Brain microvascular endothelial cell (primary cell): ENCODE measurements around the gene EXOC2.

Experiments
- DNase-seq: peaks from one replicate; pipeline ENCODE4 v3.0.0-alpha.2; 2020
- H3K27ac ChIP-seq: fragments of 250-450 bp; sonication (Bioruptor Pico); 2 replicates; pipeline ENCODE4 v1.5.1; 2020; ENCODE audit warnings: mild to moderate bottlenecking, moderate library complexity
- H3K27me3 ChIP-seq: fragments of 250-450 bp; sonication (Bioruptor Pico); replicated peaks from 2 replicates; pipeline ENCODE4 v1.5.1; 2020; ENCODE audit warnings: mild to moderate bottlenecking
- H3K36me3 ChIP-seq: fragments of 250-450 bp; sonication (Bioruptor Pico); replicated peaks from 2 replicates; pipeline ENCODE4 v1.5.1; 2020; ENCODE audit warnings: mild to moderate bottlenecking
- H3K4me3 ChIP-seq: 2 replicates; pipeline ENCODE4 v1.5.1; 2011; ENCODE audit warnings: low read depth, mild to moderate bottlenecking, control low read depth, low read length, moderate library complexity
- in situ Hi-C: cut with HindIII; loops from 2 replicates; pipeline ENCODE4 v1.10.0; 2017; ENCODE audit warnings: low sequenced_read_pairs, low pct_ligation_motif_present
- TF ChIP-seq, protein P1 (sequence below): IDR thresholded peaks from 2 replicates; pipeline ENCODE4 v1.5.1; 2011; ENCODE audit warnings: low read depth, mild to moderate bottlenecking, moderate library complexity, low read length, control low read depth, inconsistent platforms; ENCODE audit errors: missing control alignments

Gene EXOC2

DNA sequence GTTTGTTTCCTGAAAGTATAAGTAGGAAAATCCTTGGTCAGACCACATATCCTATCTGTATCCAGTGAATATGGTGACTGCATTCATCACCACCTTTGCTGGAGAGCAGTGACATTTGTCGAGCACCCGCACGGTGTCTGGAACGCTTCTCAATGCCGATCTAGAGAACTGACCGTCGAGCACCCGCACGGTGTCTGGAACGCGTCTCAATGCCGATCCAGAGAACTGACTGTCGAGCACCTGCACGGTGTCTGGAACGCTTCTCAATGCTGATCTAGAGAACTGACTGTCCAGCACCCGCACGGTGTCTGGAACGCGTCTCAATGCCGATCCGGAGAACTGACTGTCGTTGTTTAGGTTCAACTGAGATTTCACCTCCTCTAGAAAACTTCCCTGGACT lies 103.8 kb downstream of the EXOC2 start:
- DNase-seq = no peak
- no peaks in the 10 kb centered on the region for H3K27me3 ChIP-seq
- TF ChIP-seq, protein P1, sequence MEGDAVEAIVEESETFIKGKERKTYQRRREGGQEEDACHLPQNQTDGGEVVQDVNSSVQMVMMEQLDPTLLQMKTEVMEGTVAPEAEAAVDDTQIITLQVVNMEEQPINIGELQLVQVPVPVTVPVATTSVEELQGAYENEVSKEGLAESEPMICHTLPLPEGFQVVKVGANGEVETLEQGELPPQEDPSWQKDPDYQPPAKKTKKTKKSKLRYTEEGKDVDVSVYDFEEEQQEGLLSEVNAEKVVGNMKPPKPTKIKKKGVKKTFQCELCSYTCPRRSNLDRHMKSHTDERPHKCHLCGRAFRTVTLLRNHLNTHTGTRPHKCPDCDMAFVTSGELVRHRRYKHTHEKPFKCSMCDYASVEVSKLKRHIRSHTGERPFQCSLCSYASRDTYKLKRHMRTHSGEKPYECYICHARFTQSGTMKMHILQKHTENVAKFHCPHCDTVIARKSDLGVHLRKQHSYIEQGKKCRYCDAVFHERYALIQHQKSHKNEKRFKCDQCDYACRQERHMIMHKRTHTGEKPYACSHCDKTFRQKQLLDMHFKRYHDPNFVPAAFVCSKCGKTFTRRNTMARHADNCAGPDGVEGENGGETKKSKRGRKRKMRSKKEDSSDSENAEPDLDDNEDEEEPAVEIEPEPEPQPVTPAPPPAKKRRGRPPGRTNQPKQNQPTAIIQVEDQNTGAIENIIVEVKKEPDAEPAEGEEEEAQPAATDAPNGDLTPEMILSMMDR = no peak
- in situ Hi-C loops = no loop called here
- H3K4me3 ChIP-seq = no peak overlapping the region
- no peak overlapping the region for H3K27ac ChIP-seq
- peaks cover 16% of the 10 kb centered on the region for H3K36me3 ChIP-seq

DNA sequence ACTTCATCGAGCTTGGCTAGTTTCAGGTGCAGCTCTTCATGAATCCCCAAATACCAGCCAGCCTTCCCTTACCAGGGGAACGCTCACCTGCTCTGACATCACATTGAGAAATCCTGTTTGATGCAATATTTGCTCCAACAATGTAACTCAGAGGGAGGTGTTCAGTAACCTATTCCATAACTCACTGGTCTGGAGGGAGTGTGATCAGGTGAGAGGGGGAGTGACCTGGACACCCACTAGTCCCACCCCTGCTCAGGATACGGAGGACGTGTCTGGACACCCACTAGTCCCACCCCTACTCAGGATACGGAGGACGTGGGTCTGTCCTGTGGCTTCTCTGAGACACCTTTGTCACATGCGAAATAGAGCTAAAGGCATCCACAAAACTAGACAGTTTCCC lies 106.4 kb downstream of the EXOC2 start:
- Histone ChIP-seq H3K36me3 (peaks cover 9% of the 10 kb centered on the region), H3K27me3 (no peaks in the 10 kb centered on the region), H3K4me3 (no peak overlapping the region), H3K27ac (no peak overlapping the region)
- TF ChIP-seq, protein P1 = no peak
- DNase-seq = no peak
- in situ Hi-C loops = no loop called here

GRCh38 chr6:583635-584034 lies 109.3 kb downstream of the EXOC2 start:
- no peak for DNase-seq
- no peaks in the 10 kb centered on the region for H3K36me3 ChIP-seq
- in situ Hi-C loops = no loop called here
- TF ChIP-seq, protein P1 = no peak
- no peak overlapping the region for H3K4me3 ChIP-seq
- H3K27me3 ChIP-seq = no peaks in the 10 kb centered on the region
- no peak overlapping the region for H3K27ac ChIP-seq

- Histone ChIP-seq H3K27me3 (no peaks in the 10 kb centered on the region), H3K4me3 (no peak overlapping the region), H3K27ac (no peak overlapping the region), H3K36me3 (no peaks in the 10 kb centered on the region)
- in situ Hi-C loops = no loop called here
- TF ChIP-seq, protein P1 = no peak
- DNase-seq = no peak
These were observed 109.8 kb downstream of the EXOC2 start for GRCh38 chr6:583116-583515.

DNA sequence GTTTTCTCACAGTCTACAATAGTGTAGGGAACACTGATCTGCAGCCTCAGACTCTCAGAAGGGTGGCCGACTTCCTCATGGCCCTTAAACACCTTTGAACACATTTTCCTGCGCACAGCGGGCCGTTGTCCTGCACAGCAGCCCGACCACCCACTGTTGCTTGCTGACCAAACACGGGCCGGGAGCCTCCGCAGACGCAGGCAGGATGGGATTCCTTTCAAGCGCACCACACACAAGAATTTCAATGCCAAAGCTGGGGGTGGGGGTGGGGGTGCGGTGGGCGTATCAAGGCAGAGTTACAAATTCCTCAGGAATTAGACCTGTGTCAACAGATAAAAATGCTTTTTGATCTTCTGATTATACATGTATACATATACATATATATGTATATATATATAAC lies 110.6 kb downstream of the EXOC2 start:
- Histone ChIP-seq H3K27me3 (no peaks in the 10 kb centered on the region), H3K27ac (no peak overlapping the region), H3K4me3 (no peak overlapping the region), H3K36me3 (no peaks in the 10 kb centered on the region)
- TF ChIP-seq, protein P1 = no peak
- DNase-seq = peak; percentile 49
- in situ Hi-C loops = no loop called here

- in situ Hi-C loops = no loop called here
- H3K36me3 ChIP-seq = peaks cover 2% of the 10 kb centered on the region
- H3K4me3 ChIP-seq = no peak overlapping the region
- peak; percentile 20 for DNase-seq
- no peaks in the 10 kb centered on the region for H3K27me3 ChIP-seq
- H3K27ac ChIP-seq = no peak overlapping the region
- TF ChIP-seq, protein P1 = peak; percentile 59
These were observed 113.6 kb downstream of the EXOC2 start for GRCh38 chr6:579339-579738.
